ENCODE results near the gene BEND6.

The BEND6 gene

GRCh38 chr6:57048577-57048976, 93.7 kb downstream of the BEND6 start:
- Histone ChIP-seq H3K4me3 (no peak overlapping the region), H3K9me3 (no peaks in the 10 kb centered on the region), H3K27me3 (no peaks in the 10 kb centered on the region), H3K4me1 (peaks cover 0 to 22% (median 2%) of the 10 kb centered on the region in 4 donors), H3K36me3 (peaks cover 24 to 29% (median 26%) of the 10 kb centered on the region in 3 donors), H3K27ac (no peak overlapping the region)
- intact Hi-C loops (cut with DNase I; ENCODE audit: low total_unique reads), result no loop called here
- DNase-seq, result no peak
- TF ChIP-seq CTCF (IDR thresholded peaks at IDR 0.05), result no peak

- no peaks in the 10 kb centered on the region for H3K4me1 ChIP-seq
- H3K27ac ChIP-seq, result no peak overlapping the region
- peaks cover 11 to 54% (median 31%) of the 10 kb centered on the region in 3 donors for H3K36me3 ChIP-seq
- H3K27me3 ChIP-seq, result no peaks in the 10 kb centered on the region
- no peak overlapping the region for H3K4me3 ChIP-seq
- DNase-seq, result no peak
- TF ChIP-seq CTCF (IDR thresholded peaks at IDR 0.05), result no peak
- no peaks in the 10 kb centered on the region for H3K9me3 ChIP-seq
- intact Hi-C loops (cut with DNase I; ENCODE audit: low total_unique reads), result no loop called here
Observed at GRCh38 chr6:57063847-57064246, 108.9 kb downstream of the BEND6 start.

- no peaks in the 10 kb centered on the region for H3K27me3 ChIP-seq
- intact Hi-C loops (cut with DNase I; ENCODE audit: low total_unique reads), result no loop called here
- no peak overlapping the region for H3K27ac ChIP-seq
- no peak for TF ChIP-seq CTCF (IDR thresholded peaks at IDR 0.05)
- H3K36me3 ChIP-seq, result peaks cover 11 to 47% (median 24%) of the 10 kb centered on the region in 3 donors
- no peaks in the 10 kb centered on the region for H3K9me3 ChIP-seq
- H3K4me3 ChIP-seq, result no peak overlapping the region
- no peak for DNase-seq
- no peaks in the 10 kb centered on the region for H3K4me1 ChIP-seq
Observed at GRCh38 chr6:57064809-57065208, 109.9 kb downstream of the BEND6 start.

DNA sequence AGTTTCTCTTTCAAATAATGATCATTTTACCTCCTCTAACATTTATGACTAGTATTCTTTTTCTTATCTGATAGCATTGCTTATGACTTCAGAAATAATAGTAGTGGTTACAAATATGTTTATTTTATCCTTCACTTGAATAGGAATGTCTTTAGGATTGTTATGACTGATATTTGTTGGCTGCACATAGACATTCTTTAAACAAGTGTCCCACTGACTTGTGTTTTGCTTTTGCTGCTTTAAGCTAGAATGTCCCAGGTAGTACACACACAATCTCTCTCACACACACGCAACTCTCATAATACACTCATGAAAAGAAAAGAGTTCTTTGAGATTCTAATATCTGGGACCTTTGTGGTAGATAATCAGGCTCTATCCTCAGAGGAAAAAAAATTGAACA, 113.2 kb downstream of the BEND6 start:
- Histone ChIP-seq H3K36me3 (peaks cover 4 to 23% (median 4%) of the 10 kb centered on the region in 3 donors), H3K27me3 (no peaks in the 10 kb centered on the region), H3K4me3 (no peak overlapping the region), H3K27ac (no peak overlapping the region), H3K9me3 (no peaks in the 10 kb centered on the region), H3K4me1 (no peaks in the 10 kb centered on the region)
- intact Hi-C loops (cut with DNase I; ENCODE audit: low total_unique reads), result no loop called here
- no peak for TF ChIP-seq CTCF (IDR thresholded peaks at IDR 0.05)
- no peak for DNase-seq

DNA sequence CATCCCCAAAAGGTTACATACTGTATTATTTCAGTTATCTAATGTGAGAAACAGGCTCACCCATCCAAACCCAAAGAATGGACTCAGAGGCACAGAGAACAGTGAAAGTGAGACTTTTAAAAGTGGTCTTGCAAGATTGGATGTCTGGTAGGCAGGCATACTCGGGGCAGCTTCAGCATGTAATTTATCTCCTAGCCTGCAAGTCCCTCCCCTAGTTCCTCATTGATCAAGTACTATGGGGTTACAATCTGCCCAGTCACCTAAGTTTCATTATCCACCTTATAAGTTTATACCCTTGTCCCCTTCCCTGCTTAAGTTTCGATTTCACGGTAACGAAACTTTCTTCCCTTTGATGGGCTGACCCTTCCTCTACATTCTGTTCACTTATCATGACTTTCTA, 114.3 kb downstream of the BEND6 start:
- Histone ChIP-seq H3K27me3 (no peaks in the 10 kb centered on the region), H3K9me3 (no peaks in the 10 kb centered on the region), H3K36me3 (peaks cover 4 to 22% (median 4%) of the 10 kb centered on the region in 3 donors), H3K4me1 (no peaks in the 10 kb centered on the region), H3K4me3 (no peak overlapping the region), H3K27ac (no peak overlapping the region)
- no peak for DNase-seq
- TF ChIP-seq CTCF (IDR thresholded peaks at IDR 0.05), result no peak
- intact Hi-C loops (cut with DNase I; ENCODE audit: low total_unique reads), result no loop called here

- DNase-seq, result no peak
- H3K27me3 ChIP-seq, result no peaks in the 10 kb centered on the region
- H3K27ac ChIP-seq, result no peak overlapping the region
- H3K9me3 ChIP-seq, result no peaks in the 10 kb centered on the region
- TF ChIP-seq CTCF (IDR thresholded peaks at IDR 0.05), result no peak
- H3K4me3 ChIP-seq, result no peak overlapping the region
- intact Hi-C loops (cut with DNase I; ENCODE audit: low total_unique reads), result no loop called here
- H3K36me3 ChIP-seq, result peaks cover 4 to 22% (median 4%) of the 10 kb centered on the region in 3 donors
- H3K4me1 ChIP-seq, result no peaks in the 10 kb centered on the region
Observed at GRCh38 chr6:57069920-57070331, 115.0 kb downstream of the BEND6 start.

Measured in tibial artery (tissue), 4 donors.